PFSK-1 (cell line): ENCODE results near the gene STIM1.

Experiments
- FOXP2 ChIP-seq: optimal IDR thresholded peaks from 2 replicates; pipeline ENCODE3; 2011; ENCODE audit warnings: borderline replicate concordance, control low read depth, inconsistent platforms; ENCODE audit not compliant: insufficient read depth; ENCODE audit errors: extremely low read length, extremely low read depth
- POLR2AphosphoS5 ChIP-seq: IDR thresholded peaks from 2 replicates; pipeline ENCODE4 v1.6.1; 2012; ENCODE audit warnings: low read depth, mild to moderate bottlenecking, control low read depth, low read length, moderate library complexity
- REST ChIP-seq, 2 experiments: IDR thresholded peaks; 2 replicates each; pipeline versions ENCODE4 v1.6.1 to v1.8.0; 2011 to 2012; ENCODE audit warnings: low read depth in 2 of 2, low read length in 2 of 2, control low read depth in 1 of 2, inconsistent platforms in 1 of 2, mild to moderate bottlenecking in 1 of 2, moderate library complexity in 1 of 2; ENCODE audit not compliant: insufficient read depth in 1 of 2
- SIN3A ChIP-seq: IDR thresholded peaks from 2 replicates; pipeline ENCODE4 v1.6.1; 2012; ENCODE audit warnings: mild to moderate bottlenecking, low read length, moderate library complexity, borderline replicate concordance; ENCODE audit not compliant: insufficient read depth
- TAF1 ChIP-seq: IDR thresholded peaks from 2 replicates; pipeline ENCODE4 v1.6.1; 2012; ENCODE audit warnings: low read length, control low read depth, borderline replicate concordance; ENCODE audit not compliant: insufficient read depth

The STIM1 gene

GRCh38 chr11:3867209-3868091, 12.0 kb downstream of the STIM1 start:
- TF ChIP-seq POLR2AphosphoS5 (no peak), SIN3A (no peak), TAF1 (no peak), REST (IDR thresholded peaks at IDR 0.05; ENCODE audit: insufficient read depth in 1 of 2, low read depth in 2 of 2, low read length in 2 of 2) (no peak), FOXP2 (no peak)

- TF ChIP-seq REST (IDR thresholded peaks at IDR 0.05; ENCODE audit: insufficient read depth in 1 of 2, low read depth in 2 of 2, low read length in 2 of 2) (no peak), FOXP2 (no peak), TAF1 (no peak), SIN3A (no peak), POLR2AphosphoS5 (no peak)
Observed at GRCh38 chr11:3873712-3874349, 18.4 kb downstream of the STIM1 start.

- TF ChIP-seq TAF1 (no peak), POLR2AphosphoS5 (no peak), SIN3A (no peak), FOXP2 (no peak), REST (IDR thresholded peaks at IDR 0.05; ENCODE audit: insufficient read depth in 1 of 2, low read depth in 2 of 2, low read length in 2 of 2) (no peak)
Observed at GRCh38 chr11:3876613-3877012, 21.1 kb downstream of the STIM1 start.

- TF ChIP-seq POLR2AphosphoS5, result no peak
- TF ChIP-seq SIN3A, result no peak
- TF ChIP-seq REST (IDR thresholded peaks at IDR 0.05; ENCODE audit: insufficient read depth in 1 of 2, low read depth in 2 of 2, low read length in 2 of 2), result no peak
- no peak for TF ChIP-seq TAF1
- no peak for TF ChIP-seq FOXP2
Observed at GRCh38 chr11:3877364-3878257, 22.1 kb downstream of the STIM1 start.
